Effector memory CD4-positive, alpha-beta T cell (primary cell): Measurements from ENCODE around the gene DBR1.
A peak's percentile ranks its signal among the peaks of the same experiment; 100 is the strongest.

Source experiments
- DNase-seq, 3 donors: peaks; one replicate each; pipeline ENCODE4 v3.0.0-alpha.2; 2020
- H3K27ac ChIP-seq: 2 replicates; pipeline ENCODE4 v1.7.0; 2013; ENCODE audit warnings: mild to moderate bottlenecking, low read length, moderate library complexity; ENCODE audit not compliant: insufficient read depth, poor library complexity, severe bottlenecking
- H3K27me3 ChIP-seq: replicated peaks from 2 replicates; pipeline ENCODE4 v1.7.0; 2013; ENCODE audit warnings: mild to moderate bottlenecking, low read length; ENCODE audit not compliant: insufficient read depth, control insufficient read depth, poor library complexity, severe bottlenecking
- H3K36me3 ChIP-seq: 2 replicates; pipeline ENCODE4 v1.7.0; 2013; ENCODE audit warnings: mild to moderate bottlenecking, low read length, moderate library complexity; ENCODE audit not compliant: control insufficient read depth, insufficient read depth
- H3K4me1 ChIP-seq: 2 replicates; pipeline ENCODE4 v1.7.0; 2013; ENCODE audit warnings: low read length, mild to moderate bottlenecking; ENCODE audit not compliant: control insufficient read depth, insufficient read depth, poor library complexity, severe bottlenecking
- H3K4me3 ChIP-seq: 2 replicates; pipeline ENCODE4 v1.7.0; 2013; ENCODE audit warnings: low read length, low read depth, mild to moderate bottlenecking; ENCODE audit not compliant: insufficient read depth, poor library complexity, severe bottlenecking
- H3K9me3 ChIP-seq: 2 replicates; pipeline ENCODE4 v1.7.0; 2013; ENCODE audit warnings: mild to moderate bottlenecking, low read length, moderate library complexity; ENCODE audit not compliant: control insufficient read depth

Gene DBR1

DNA sequence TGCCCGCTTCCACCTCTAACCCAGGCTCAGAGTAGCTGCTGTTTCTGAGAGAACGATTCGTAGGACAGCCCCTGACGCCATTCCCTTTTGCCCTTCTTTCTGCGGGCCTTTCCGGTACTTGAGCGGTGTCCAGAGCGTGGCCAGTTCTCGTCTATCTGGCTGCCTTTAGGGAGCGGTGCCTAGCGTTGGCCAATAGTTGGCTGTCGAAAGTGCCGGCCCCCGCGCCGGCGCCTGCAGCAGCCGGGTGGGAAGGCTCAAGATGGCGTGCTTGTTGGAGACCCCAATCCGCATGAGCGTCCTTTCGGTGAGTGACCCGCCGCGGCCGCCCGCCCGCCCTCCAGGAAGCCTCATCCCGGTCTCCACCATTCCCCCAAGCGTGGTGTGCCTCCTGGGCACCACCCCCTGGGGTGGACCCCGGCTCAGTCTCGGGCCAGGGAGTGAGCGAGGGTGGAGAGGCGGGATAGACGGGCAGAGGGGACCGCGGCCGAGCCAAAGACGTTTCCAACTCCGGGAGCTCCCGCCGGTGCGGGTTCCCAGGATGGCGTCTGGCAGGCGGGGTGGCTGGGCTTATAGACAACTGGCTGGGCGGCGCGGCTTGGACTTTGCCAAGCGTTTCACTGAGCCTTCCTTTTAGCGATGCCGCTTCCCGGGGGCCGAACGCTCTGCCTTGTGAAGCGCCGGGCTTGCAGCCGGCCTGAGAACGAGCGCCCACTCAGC is 12.7 kb upstream of the DBR1 start, which contains the start of gene ARMC8:
Gene ARMC8 (plus strand): TSS at position 6 of the 717 bp plus-strand sequence. CDS start 254 bp downstream, at position 260.
- Histone ChIP-seq H3K9me3 (no peaks in the 10 kb centered on the region), H3K36me3 (peaks cover 2% of the 10 kb centered on the region), H3K4me3 (peak within 1 kb of the TSS; percentile 99), H3K27ac (peak within 1 kb of the TSS; percentile 90), H3K27me3 (peaks cover 8% of the 10 kb centered on the region), H3K4me1 (peaks cover 10% of the 10 kb centered on the region)
- DNase-seq, result peak in 1 of 3 donors; percentile 4

DNA sequence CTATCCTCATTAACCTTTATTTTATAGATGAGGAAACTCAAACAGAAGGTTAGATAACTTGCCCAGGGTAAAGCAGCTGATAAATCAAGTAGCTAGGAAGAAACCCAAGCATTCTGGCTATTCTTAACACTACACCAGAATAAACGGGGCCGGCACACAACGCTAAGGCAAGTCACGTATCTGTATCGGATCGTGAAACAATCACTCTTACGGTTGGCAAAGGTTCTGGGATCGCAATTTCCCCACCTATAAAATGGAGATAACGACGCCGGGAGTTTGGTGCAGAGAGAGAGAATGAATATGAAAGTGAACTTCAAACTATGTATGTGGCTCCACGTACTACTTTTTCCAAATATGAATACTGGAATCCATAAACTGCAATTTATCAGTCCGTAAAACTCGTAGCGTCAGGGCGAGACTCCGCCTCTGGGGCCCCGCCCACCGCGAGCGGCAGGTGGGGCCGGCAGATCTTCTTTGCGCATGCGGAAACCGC is 12.1 kb upstream of the DBR1 start:
- H3K36me3 ChIP-seq, result peaks cover 2% of the 10 kb centered on the region
- DNase-seq, result peak; percentile 75 to 81 (median 80)
- H3K9me3 ChIP-seq, result no peaks in the 10 kb centered on the region
- H3K27me3 ChIP-seq, result peaks cover 8% of the 10 kb centered on the region
- peaks cover 10% of the 10 kb centered on the region for H3K4me1 ChIP-seq
- peak overlapping the region; percentile 99 for H3K4me3 ChIP-seq
- peak overlapping the region; percentile 90 for H3K27ac ChIP-seq

DNA sequence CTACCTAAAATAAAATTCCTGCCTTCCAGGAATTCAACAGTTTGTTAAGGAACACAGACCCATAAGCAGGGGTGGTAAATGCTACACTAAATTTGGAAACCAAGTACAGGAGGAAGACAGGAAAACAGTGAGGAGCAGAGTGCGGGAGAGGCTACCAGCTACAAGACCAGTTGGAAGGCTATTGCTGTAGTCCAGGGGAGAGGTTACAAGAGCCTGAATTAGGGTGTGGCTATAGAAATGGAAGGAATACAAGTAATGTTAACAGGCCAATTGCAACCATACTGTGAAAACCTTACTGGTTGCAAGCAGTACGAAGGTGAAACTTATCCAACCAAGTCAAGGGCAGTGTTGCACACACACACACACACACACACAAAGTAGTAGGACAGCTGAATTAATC is 11.5 kb upstream of the DBR1 start:
- Histone ChIP-seq H3K4me3 (peak overlapping the region; percentile 99), H3K27ac (peak overlapping the region; percentile 90), H3K36me3 (peaks cover 2% of the 10 kb centered on the region)

DNA sequence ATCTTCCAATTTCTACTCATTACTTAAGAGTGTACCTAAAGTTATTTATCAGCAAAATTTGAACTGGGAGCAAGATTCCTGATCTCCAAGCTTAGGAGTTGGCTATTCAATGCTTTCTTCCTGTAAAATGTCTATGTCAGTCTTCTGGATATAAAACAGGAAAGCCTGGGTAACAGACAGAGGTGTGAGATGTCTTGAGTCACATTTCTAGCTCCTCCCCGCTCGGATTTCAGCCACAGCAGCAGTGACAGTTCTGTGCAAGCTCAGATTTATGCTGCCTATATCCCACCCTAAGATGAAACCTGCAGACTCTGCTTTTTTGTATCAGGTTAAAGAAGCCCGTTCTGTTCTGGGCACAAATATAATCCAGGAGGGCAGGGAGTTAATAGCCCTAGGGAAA is 10.3 kb upstream of the DBR1 start:
- H3K36me3 ChIP-seq, result peaks cover 2% of the 10 kb centered on the region
- no peak for DNase-seq
- H3K27ac ChIP-seq, result no peak overlapping the region
- H3K4me1 ChIP-seq, result peaks cover 10% of the 10 kb centered on the region
- no peaks in the 10 kb centered on the region for H3K9me3 ChIP-seq
- H3K4me3 ChIP-seq, result no peak overlapping the region
- peaks cover 8% of the 10 kb centered on the region for H3K27me3 ChIP-seq

More for the DNA sequence above, 11.5 kb upstream of the DBR1 start:
- no peak for DNase-seq
- Histone ChIP-seq H3K9me3 (no peaks in the 10 kb centered on the region), H3K4me1 (peaks cover 10% of the 10 kb centered on the region), H3K27me3 (peaks cover 8% of the 10 kb centered on the region)

DNA sequence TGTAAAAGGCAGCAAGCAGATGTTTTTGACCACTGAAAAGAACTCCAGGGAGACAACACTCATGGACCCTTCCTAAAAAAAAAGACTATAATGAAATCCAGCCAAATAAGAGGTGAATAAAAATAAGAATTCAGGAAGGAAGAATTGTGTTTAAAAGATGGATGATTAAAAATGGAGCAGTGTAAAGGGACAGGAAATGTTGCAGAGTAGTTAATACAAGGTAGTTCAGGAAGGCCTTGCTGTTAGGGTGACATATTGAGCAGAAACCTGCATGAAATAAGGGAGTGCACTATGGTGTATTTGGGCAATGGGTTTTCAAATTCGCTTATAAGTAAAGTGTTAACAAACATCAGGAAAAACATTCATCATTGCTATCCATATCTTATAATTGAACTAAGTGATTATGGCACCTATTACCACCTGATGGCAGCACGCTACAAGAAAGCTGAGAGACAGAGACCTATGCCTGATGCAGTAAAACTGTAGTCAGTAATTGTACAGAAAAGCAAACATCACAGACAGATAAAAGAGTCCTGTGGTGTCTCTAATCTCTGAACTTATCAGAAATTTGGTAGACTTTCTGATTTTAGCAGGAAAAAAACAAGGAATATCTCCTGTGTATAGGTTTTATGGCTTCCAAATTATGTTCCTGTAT is 5.8 kb upstream of the DBR1 start:
- no peak for DNase-seq
- H3K4me3 ChIP-seq, result no peak overlapping the region
- no peaks in the 10 kb centered on the region for H3K36me3 ChIP-seq
- no peaks in the 10 kb centered on the region for H3K9me3 ChIP-seq
- H3K27me3 ChIP-seq, result peaks cover 8% of the 10 kb centered on the region
- H3K27ac ChIP-seq, result no peak overlapping the region
- no peaks in the 10 kb centered on the region for H3K4me1 ChIP-seq

DNA sequence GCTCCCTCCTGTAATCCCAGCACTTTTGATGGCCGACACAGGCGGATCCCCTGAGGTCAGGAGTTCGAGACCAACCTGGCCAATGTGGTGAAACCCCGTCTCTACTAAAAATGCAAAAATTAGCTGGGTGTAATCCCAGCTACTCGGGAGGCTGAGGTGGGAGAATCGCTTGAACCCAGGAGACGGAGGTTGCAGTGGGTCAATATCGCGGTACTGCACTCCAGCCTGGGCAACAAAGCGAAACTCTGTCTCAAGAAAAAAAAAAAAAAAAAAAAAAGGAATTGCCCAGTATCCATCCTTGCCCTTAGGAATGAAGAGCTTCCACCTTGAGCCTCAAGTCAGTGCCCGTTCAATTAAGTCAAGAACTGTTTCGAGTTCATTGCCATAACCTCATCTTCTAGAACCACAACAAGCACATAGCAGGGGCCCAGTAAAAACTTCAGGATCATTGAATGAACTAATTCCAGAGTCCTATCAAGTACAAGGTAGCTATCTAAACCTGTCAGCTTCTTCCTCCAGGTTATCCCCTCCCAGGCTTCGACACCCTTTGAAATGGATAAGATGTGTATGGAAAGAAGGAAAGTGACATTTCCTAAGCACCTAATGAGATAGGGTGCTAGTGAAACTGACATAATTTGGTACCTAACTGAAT is 826 bp downstream of the DBR1 start:
- H3K4me3 ChIP-seq, result peak overlapping the region; percentile 72
- no peaks in the 10 kb centered on the region for H3K27me3 ChIP-seq
- peaks cover 21% of the 10 kb centered on the region for H3K36me3 ChIP-seq
- no peak for DNase-seq
- no peaks in the 10 kb centered on the region for H3K9me3 ChIP-seq
- peak overlapping the region; percentile 65 for H3K27ac ChIP-seq
- H3K4me1 ChIP-seq, result peaks cover 17% of the 10 kb centered on the region

DNA sequence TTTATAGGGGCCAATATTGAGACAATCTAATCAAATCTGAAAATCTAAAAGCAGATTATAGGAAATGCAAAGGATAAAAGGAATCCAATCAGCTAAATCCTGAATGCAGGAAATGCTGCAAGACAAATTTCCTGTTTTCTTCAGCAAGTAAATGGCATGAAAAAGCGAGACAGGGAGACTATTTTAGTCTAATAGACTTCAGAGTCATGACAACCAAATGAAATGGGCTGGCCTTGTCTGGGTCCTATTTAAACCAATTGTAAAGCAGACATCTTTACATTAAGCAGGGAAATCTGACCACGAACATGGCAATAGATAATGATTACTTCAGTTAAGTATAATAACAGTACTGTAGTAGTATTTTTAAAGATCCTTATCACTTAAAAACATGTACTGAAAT is 2.1 kb downstream of the DBR1 start:
- Histone ChIP-seq H3K4me1 (peaks cover 17% of the 10 kb centered on the region), H3K9me3 (no peaks in the 10 kb centered on the region), H3K27ac (no peak overlapping the region), H3K36me3 (peaks cover 27% of the 10 kb centered on the region), H3K27me3 (no peaks in the 10 kb centered on the region), H3K4me3 (no peak overlapping the region)
- DNase-seq, result no peak

DNA sequence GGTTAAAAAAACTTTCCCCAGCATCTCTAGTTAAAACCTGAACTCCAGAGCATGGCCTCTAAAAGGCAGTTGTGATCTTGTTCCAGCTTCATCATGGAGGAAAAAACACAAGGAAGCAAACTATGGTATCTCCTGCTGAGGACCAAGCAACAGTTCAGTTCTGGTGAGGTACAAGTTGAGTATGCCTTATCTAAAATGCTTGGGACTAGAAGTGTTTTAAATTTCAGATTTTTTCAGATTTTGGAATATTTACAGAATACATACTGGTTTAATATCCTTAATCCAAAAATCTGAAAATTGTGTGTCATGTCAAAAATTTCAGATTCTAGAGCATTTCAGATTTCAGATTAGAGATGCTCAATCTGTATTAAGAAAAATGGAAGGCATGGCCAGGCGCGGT is 9.7 kb downstream of the DBR1 start:
- Histone ChIP-seq H3K27ac (no peak overlapping the region), H3K4me1 (no peaks in the 10 kb centered on the region), H3K4me3 (no peak overlapping the region), H3K27me3 (no peaks in the 10 kb centered on the region), H3K9me3 (no peaks in the 10 kb centered on the region), H3K36me3 (peaks cover 49% of the 10 kb centered on the region)
- DNase-seq, result no peak

DNA sequence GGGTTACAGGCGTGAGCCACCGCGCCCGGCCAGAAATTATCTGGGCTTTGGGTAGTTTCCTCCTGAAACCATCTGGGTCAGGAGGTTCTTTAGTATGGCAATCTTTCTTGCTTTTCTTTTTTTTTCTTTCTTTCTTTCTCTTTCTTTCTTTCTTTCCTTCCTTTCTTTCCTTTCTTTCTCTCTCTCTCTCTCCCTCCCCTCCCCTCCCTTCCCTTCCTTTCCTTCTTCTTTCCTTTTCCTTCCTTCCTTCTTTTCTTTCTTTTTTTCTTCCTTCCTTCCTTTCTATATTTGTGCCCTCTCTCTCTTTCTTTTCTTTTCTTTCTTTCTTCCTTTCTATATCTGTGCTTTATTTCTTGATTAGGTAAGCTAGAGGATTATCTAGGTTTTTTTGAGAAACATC is 17.0 kb downstream of the DBR1 start:
- H3K4me1 ChIP-seq, result no peaks in the 10 kb centered on the region
- no peaks in the 10 kb centered on the region for H3K9me3 ChIP-seq
- no peak for DNase-seq
- no peaks in the 10 kb centered on the region for H3K27me3 ChIP-seq
- H3K4me3 ChIP-seq, result no peak overlapping the region
- peaks cover 5% of the 10 kb centered on the region for H3K36me3 ChIP-seq
- H3K27ac ChIP-seq, result no peak overlapping the region

DNA sequence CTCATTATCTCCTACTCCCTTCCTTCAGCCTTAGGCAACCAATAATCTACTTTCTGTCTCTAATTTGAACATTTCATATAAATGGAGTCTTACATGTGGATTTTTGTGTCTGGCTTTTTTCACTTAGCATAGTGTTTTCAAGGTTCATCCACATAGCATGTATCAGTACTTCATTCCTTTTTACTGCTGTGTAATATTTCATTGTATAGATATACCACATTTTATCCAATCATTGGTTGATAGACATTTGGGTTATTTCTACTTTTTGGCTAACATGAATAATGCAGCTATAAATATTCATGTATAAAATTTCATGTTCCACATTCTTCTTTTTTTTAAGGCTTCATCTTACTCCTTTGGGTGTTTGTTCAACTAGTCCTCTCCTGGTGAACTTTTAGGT is 20.2 kb downstream of the DBR1 start:
- no peak for DNase-seq
- H3K4me1 ChIP-seq, result no peaks in the 10 kb centered on the region
- H3K27ac ChIP-seq, result no peak overlapping the region
- H3K4me3 ChIP-seq, result no peak overlapping the region
- no peaks in the 10 kb centered on the region for H3K36me3 ChIP-seq
- H3K9me3 ChIP-seq, result no peaks in the 10 kb centered on the region
- H3K27me3 ChIP-seq, result no peaks in the 10 kb centered on the region
